ENCODE measurements around the gene PHOSPHO1.

PHOSPHO1 gene

GRCh38 chr17:49217651-49218413, 12.8 kb downstream of the PHOSPHO1 start:
- no peak for DNase-seq

GRCh38 chr17:49216953-49217650, 13.5 kb downstream of the PHOSPHO1 start:
- no peak for DNase-seq

GRCh38 chr17:49216482-49216881, 14.1 kb downstream of the PHOSPHO1 start:
- DNase-seq, result no peak

GRCh38 chr17:49214676-49215360, 15.8 kb downstream of the PHOSPHO1 start:
- no peak for DNase-seq

GRCh38 chr17:49213847-49214246, 16.7 kb downstream of the PHOSPHO1 start:
- no peak for DNase-seq

- DNase-seq, result no peak
These were observed 17.2 kb downstream of the PHOSPHO1 start for GRCh38 chr17:49213399-49213798.

GRCh38 chr17:49210158-49211029, 20.2 kb downstream of the PHOSPHO1 start, which contains the start of the genes ABI3 and GNGT2:
Gene ABI3, plus strand, starts transcription at chr17:49210707. Its CDS starts 18 bp downstream, at chr17:49210725.
Gene GNGT2, minus strand, starts transcription at chr17:49210574. Its CDS starts 3,152 bp downstream, at chr17:49207422.
- DNase-seq, result no peak

GRCh38 chr17:49209061-49209571, 21.5 kb downstream of the PHOSPHO1 start:
- no peak for DNase-seq

GRCh38 chr17:49204516-49204915, 26.1 kb downstream of the PHOSPHO1 start:
- DNase-seq, result no peak

- DNase-seq, result no peak
These were observed 26.8 kb downstream of the PHOSPHO1 start for GRCh38 chr17:49203796-49204195.

- no peak for DNase-seq
These were observed 29.1 kb downstream of the PHOSPHO1 start for GRCh38 chr17:49201481-49201927.

- DNase-seq, result no peak
These were observed 30.0 kb downstream of the PHOSPHO1 start for GRCh38 chr17:49200423-49201083.

- no peak for DNase-seq
These were observed 32.4 kb downstream of the PHOSPHO1 start for GRCh38 chr17:49198211-49198610.

- no peak for DNase-seq
These were observed 33.1 kb downstream of the PHOSPHO1 start for GRCh38 chr17:49197346-49197998.

- DNase-seq, result no peak
These were observed 34.1 kb downstream of the PHOSPHO1 start for GRCh38 chr17:49196520-49196919.

GRCh38 chr17:49195751-49196150, 34.8 kb downstream of the PHOSPHO1 start:
- DNase-seq, result no peak

- no peak for DNase-seq
These were observed 36.3 kb downstream of the PHOSPHO1 start for GRCh38 chr17:49194297-49194607.

- DNase-seq, result peak; percentile 15
These were observed 36.9 kb downstream of the PHOSPHO1 start for GRCh38 chr17:49193513-49194296.

GRCh38 chr17:49191917-49192741, 38.5 kb downstream of the PHOSPHO1 start:
- peak; percentile 71 for DNase-seq

Measured in COR-L47 (cell line).